ENCODE data around the gene PLS1. TPM values are rescaled to one million over a fixed set of nuclear protein-coding genes. Genes with fewer than 3 reads are reported as not detected.

The PLS1 gene
- total RNA-seq, 1 donor from 2014 or later = 15.7 TPM

DNA sequence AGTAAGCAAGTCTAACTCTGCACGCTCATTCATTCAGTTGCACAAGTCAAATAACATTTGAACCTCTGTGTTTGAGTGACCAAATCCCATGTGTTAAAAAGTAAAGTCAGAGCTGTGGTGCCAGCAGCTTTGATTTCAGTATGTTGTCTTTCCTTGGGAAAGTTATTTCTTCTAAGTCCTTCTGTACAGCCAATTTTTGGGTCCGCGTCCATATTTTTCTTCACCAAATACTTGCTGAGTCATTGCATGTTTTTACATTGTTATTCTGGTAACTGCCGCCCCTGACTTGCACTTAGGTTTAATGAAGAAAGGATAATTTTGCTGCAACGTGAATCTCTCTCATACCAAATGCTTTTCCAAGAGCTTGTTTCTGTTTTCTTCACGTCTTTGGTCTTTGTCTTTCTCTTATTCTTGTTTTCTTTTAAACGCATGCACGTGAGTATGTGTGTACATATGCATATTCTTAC is 56.7 kb downstream of the PLS1 start:
- TF ChIP-seq, protein P1, sequence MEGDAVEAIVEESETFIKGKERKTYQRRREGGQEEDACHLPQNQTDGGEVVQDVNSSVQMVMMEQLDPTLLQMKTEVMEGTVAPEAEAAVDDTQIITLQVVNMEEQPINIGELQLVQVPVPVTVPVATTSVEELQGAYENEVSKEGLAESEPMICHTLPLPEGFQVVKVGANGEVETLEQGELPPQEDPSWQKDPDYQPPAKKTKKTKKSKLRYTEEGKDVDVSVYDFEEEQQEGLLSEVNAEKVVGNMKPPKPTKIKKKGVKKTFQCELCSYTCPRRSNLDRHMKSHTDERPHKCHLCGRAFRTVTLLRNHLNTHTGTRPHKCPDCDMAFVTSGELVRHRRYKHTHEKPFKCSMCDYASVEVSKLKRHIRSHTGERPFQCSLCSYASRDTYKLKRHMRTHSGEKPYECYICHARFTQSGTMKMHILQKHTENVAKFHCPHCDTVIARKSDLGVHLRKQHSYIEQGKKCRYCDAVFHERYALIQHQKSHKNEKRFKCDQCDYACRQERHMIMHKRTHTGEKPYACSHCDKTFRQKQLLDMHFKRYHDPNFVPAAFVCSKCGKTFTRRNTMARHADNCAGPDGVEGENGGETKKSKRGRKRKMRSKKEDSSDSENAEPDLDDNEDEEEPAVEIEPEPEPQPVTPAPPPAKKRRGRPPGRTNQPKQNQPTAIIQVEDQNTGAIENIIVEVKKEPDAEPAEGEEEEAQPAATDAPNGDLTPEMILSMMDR (IDR thresholded peaks at IDR 0.05; ENCODE audit: unreplicated experiment) = no peak
- H3K27ac Mint-ChIP-seq = no peak overlapping the region
- no peaks in the 10 kb centered on the region for H3K36me3 Mint-ChIP-seq (ENCODE audit: insufficient read depth)
- H3K27me3 Mint-ChIP-seq = no peaks in the 10 kb centered on the region
- no peak overlapping the region for H3K4me3 Mint-ChIP-seq (ENCODE audit: low read depth)
- DNase-seq (ENCODE audit: low spot score, unreplicated experiment) = no peak
- no peaks in the 10 kb centered on the region for H3K4me1 Mint-ChIP-seq (ENCODE audit: low read depth)
- H3K9me3 Mint-ChIP-seq (ENCODE audit: low read depth) = no peaks in the 10 kb centered on the region

DNA sequence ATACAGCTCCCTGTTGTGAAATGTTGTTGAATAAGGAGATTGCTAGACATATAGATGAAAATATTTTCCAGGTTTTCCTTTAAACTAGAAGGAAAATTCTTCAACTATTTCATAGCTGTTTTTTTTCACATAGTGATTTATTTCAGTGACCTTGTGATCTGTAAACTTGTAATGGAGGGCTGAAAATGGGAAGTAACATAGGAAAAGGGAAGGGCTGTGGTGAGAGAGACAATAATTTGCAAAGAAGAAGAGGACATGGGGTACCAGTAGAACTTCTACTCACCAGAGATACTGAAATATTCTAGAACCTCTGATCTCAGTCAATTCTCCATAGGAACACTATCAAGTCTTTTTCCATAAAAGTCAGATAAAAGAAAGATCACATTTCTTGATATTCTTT is 60.4 kb downstream of the PLS1 start:
- H3K36me3 Mint-ChIP-seq (ENCODE audit: insufficient read depth) = no peaks in the 10 kb centered on the region
- DNase-seq (ENCODE audit: low spot score, unreplicated experiment) = no peak
- no peaks in the 10 kb centered on the region for H3K9me3 Mint-ChIP-seq (ENCODE audit: low read depth)
- no peaks in the 10 kb centered on the region for H3K4me1 Mint-ChIP-seq (ENCODE audit: low read depth)
- H3K27me3 Mint-ChIP-seq = no peaks in the 10 kb centered on the region
- TF ChIP-seq, protein P1 (IDR thresholded peaks at IDR 0.05; ENCODE audit: unreplicated experiment) = no peak
- H3K27ac Mint-ChIP-seq = no peak overlapping the region
- no peak overlapping the region for H3K4me3 Mint-ChIP-seq (ENCODE audit: low read depth)

DNA sequence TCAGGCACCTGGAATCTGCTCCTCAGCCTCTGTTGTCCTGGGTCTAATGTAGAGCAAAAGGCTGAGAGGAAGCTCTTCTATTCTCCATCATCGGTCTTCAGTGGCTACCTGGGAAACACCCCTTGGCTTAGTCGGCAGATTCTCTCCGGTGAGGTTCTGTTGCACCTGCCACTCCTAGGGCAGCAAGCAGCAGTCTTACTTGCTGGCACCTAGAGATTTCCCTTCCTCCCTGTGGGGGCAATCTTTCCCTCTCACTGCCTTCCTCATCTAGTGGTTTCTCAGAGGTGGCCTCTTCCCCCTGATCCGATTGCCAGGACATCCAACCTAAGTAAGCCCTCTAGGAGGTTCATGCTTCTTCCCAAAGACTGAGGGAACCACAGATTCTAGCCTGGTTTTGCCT is 60.8 kb downstream of the PLS1 start:
- no peaks in the 10 kb centered on the region for H3K36me3 Mint-ChIP-seq (ENCODE audit: insufficient read depth)
- H3K4me1 Mint-ChIP-seq (ENCODE audit: low read depth) = no peaks in the 10 kb centered on the region
- no peaks in the 10 kb centered on the region for H3K27me3 Mint-ChIP-seq
- no peaks in the 10 kb centered on the region for H3K9me3 Mint-ChIP-seq (ENCODE audit: low read depth)
- TF ChIP-seq, protein P1 (IDR thresholded peaks at IDR 0.05; ENCODE audit: unreplicated experiment) = no peak
- H3K4me3 Mint-ChIP-seq (ENCODE audit: low read depth) = no peak overlapping the region
- no peak overlapping the region for H3K27ac Mint-ChIP-seq
- no peak for DNase-seq (ENCODE audit: low spot score, unreplicated experiment)

DNA sequence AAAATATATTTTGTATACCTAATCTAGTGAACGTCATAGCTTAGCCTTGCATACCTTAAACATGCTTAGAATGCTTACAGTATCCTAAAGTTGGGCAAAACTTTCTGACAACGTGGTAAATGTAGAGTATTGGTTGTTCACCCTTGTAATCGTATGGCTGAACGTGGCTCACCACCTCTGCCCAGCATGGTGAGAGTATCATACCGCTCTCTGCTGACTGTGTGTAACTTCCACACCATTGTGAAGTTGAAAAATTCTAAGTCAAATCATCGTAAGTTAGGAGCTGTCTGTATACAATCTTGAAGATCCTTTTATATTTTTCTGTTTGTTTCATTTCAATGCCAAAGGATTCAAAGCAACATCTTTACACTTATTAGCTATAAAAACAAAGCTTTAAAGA is 64.2 kb downstream of the PLS1 start:
- TF ChIP-seq, protein P1 (IDR thresholded peaks at IDR 0.05; ENCODE audit: unreplicated experiment) = no peak
- no peak for DNase-seq (ENCODE audit: low spot score, unreplicated experiment)
- no peak overlapping the region for H3K27ac Mint-ChIP-seq
- H3K4me1 Mint-ChIP-seq (ENCODE audit: low read depth) = peaks cover 12% of the 10 kb centered on the region
- no peaks in the 10 kb centered on the region for H3K27me3 Mint-ChIP-seq
- no peak overlapping the region for H3K4me3 Mint-ChIP-seq (ENCODE audit: low read depth)
- no peaks in the 10 kb centered on the region for H3K9me3 Mint-ChIP-seq (ENCODE audit: low read depth)
- no peaks in the 10 kb centered on the region for H3K36me3 Mint-ChIP-seq (ENCODE audit: insufficient read depth)

DNA sequence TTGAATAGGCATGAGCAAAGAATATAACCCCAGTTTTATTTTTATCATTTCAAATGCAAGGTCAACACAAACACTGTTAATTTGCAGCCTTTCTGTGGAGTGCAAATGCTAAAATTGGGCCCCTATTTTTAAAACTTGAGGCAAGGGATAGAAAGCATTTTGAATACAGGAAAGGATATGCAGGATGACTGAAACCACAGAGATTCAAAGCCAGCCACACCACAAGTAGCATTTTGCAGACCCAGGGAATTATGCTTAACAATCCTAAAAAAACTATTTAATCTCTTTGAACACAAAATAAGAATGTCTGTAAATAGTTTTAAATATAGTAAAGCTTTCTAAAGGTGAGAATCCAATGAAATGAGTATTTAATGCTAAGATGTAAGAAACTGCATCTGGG is 64.7 kb downstream of the PLS1 start:
- H3K9me3 Mint-ChIP-seq (ENCODE audit: low read depth) = no peaks in the 10 kb centered on the region
- no peaks in the 10 kb centered on the region for H3K27me3 Mint-ChIP-seq
- no peaks in the 10 kb centered on the region for H3K36me3 Mint-ChIP-seq (ENCODE audit: insufficient read depth)
- no peak overlapping the region for H3K27ac Mint-ChIP-seq
- peaks cover 12% of the 10 kb centered on the region for H3K4me1 Mint-ChIP-seq (ENCODE audit: low read depth)
- DNase-seq (ENCODE audit: low spot score, unreplicated experiment) = no peak
- no peak overlapping the region for H3K4me3 Mint-ChIP-seq (ENCODE audit: low read depth)
- TF ChIP-seq, protein P1 (IDR thresholded peaks at IDR 0.05; ENCODE audit: unreplicated experiment) = no peak

Measured in progenitor cell of endocrine pancreas (in vitro differentiated cells).